NCI-H82 (cell line): Measurements from ENCODE around the gene PREX1.
A peak's percentile ranks its signal among the peaks of the same experiment; 100 is the strongest.
"Not testable (repeated sequence)": the region's sequence is repeated elsewhere in the genome, so short reads cannot be mapped to it uniquely, and the experiment has no call there.

Experiments used
- DNase-seq: peaks from one replicate; lab custom pipeline; 2025; lab: John Stamatoyannopoulos, UW

PREX1 gene

GRCh38 chr20:48827855-48828733, at the start of gene PREX1:
Gene PREX1, minus strand, starts transcription at chr20:48827999. Its CDS starts 139 bp downstream, at chr20:48827860.
- DNase-seq, result peak; percentile 91

DNA sequence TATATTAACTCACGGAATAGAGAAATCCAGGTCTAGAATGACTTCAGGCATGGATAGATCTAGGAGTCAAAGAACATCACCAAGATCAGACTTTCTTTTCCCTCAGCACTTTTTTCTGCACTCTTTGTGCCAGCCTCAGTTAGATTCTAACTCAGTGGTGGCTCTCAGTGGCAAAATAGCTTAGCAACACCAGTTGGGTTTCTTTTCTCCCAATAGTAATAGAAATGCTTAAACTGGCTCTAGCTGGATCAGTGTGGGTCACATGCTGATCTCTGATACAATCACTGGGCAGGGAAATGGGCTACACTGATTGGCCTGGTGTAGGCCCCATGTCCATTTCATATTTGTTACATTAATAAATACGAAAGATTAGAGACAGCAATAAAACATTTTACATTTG, 49.5 kb upstream of the PREX1 start:
- DNase-seq, result no peak

DNA sequence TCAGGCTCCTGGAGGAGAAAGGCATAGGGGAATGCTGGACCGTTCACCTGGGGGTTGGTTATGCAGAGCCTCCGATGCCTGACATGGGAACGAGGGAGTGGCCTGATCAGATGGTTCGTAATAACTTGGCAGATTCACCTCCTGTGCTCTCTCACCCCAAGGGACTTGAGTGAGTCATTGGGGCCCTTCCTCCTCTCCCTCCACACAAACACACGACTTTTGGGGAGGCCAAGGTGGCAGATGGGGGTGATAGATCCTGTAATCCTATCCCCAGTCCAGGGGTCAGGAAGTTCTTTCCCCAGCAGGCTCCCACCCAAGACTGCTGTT, 48.1 kb upstream of the PREX1 start:
- DNase-seq, result peak; percentile 48

GRCh38 chr20:48875233-48875913, 47.6 kb upstream of the PREX1 start:
- DNase-seq, result peak; percentile 11

DNA sequence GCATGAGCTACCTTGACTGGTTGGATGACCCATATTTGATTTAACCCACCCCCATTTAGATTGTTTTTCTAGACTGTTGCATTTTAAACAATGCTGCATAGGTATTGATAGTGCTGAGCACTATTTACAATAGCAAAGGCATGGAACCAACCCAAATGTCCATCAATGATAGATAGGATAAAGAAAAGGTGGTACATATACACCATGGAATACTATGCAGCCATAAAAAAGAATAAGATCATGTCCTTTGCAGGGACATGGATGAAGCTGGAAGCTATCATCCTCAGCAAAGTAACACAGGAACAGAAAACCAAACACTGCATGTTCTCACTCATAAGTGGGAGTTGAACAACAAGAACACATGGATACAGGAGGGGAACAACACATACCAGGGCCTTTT, 41.6 kb upstream of the PREX1 start:
- not testable (repeated sequence) for DNase-seq

DNA sequence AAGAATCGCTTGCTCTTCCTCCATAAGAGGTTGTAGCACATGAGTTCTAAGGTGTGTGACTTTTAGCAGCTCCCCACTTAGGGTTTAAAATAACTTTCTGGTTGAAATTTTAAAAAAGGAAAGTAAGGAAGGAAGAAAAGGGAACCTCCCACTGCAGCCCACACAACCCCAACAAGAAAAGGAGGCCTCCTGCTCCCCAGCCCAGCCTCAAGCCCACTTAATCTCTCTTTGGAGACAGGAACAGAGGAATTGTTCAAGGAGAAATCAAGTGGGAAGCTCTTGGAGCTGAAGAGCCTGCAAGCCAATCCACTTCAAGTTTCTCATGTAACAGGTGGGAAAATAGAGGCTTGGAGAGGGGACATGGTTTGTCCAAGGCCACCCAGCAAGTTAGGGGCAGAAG, 39.1 kb upstream of the PREX1 start:
- DNase-seq, result no peak

DNA sequence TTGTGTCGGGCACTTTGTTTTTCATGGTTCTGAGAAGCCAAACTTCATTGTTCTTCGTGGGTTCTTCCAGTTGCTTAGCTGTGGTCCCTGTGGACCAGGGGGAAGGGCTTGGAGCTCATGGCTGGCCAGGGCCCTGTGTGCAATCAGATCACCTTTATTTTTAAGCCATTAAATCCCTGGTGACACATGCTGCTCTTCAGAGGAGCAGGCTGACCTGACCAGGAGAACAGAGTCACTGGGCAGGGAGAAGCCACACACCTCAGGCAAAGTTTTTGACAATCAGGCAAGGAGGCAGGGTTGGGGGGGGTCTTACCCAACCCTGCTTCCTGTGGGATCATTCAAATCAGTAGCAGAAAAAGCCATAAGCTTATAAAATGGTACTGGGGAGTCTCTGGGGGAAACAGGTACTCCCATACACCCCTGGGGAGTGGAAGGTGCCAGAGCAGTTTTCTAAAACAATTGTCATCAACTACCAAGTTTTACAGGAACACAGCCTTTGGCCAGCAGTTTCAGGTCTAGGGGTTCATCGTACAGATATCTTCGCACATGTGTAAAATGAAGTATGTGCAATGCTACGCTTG, 37.0 kb upstream of the PREX1 start:
- DNase-seq, result peak; percentile 63

GRCh38 chr20:48864254-48864653, 36.5 kb upstream of the PREX1 start:
- no peak for DNase-seq

- no peak for DNase-seq
Observed at GRCh38 chr20:48862279-48862678, 34.5 kb upstream of the PREX1 start.

- DNase-seq, result no peak
Observed at GRCh38 chr20:48861444-48861843, 33.6 kb upstream of the PREX1 start.

DNA sequence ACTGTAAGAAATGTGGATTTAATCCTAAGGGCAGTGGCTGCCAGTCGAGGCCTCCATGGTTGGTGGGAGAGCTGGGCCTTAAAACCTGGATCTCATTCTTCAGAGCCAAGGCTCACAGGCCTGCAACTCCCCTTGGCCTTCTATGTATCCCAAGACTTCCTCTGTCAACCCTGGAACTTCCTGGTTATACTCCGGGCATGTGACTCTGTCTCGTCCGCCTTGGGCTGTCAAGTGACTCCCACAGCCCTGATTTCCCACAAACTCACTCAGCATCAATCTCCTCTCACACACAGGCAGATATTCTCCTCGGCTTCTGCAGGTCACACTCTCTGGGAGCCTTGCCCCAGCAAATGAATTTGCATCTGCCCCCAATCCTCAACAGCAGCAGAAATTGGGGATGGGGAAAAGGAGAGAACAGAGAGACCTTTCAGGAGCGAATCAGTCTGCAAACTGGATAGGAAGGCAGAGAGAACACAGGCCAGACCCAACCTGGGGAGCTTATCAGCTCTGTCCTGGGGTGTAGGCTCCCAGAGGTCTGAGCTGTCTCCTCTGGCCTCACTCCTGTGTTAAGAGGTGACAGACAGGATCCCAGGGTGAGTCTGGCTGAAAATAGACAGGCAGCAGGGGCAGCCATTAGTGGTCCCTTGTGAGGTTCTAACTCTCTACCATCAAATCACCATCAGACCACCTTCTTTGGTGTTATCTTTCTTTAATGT, 30.4 kb upstream of the PREX1 start:
- no peak for DNase-seq

GRCh38 chr20:48856130-48856529, 28.3 kb upstream of the PREX1 start:
- no peak for DNase-seq

GRCh38 chr20:48855046-48855445, 27.2 kb upstream of the PREX1 start:
- DNase-seq, result no peak

- no peak for DNase-seq
Observed at GRCh38 chr20:48852609-48853008, 24.8 kb upstream of the PREX1 start.

DNA sequence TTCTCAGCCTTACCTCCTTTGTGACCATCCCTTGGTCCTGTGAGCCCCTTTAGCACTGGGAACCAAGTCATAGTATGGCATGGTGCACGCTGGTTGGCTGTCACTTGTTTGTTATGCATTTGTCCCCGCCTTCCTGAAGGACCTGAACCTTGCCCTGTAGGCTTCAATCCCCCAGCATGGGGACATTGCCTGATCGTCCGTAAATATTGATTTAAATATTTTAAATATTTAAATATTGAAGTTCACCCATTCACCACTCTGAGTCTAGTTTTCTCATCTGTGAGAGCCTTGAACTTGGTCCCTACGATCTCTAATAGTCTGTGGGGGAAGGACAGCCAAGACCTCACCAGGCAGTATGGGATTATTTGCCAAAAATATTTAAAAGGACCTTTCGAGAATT, 23.8 kb upstream of the PREX1 start:
- DNase-seq, result no peak

- no peak for DNase-seq
Observed at GRCh38 chr20:48850977-48851299, 23.1 kb upstream of the PREX1 start.

DNA sequence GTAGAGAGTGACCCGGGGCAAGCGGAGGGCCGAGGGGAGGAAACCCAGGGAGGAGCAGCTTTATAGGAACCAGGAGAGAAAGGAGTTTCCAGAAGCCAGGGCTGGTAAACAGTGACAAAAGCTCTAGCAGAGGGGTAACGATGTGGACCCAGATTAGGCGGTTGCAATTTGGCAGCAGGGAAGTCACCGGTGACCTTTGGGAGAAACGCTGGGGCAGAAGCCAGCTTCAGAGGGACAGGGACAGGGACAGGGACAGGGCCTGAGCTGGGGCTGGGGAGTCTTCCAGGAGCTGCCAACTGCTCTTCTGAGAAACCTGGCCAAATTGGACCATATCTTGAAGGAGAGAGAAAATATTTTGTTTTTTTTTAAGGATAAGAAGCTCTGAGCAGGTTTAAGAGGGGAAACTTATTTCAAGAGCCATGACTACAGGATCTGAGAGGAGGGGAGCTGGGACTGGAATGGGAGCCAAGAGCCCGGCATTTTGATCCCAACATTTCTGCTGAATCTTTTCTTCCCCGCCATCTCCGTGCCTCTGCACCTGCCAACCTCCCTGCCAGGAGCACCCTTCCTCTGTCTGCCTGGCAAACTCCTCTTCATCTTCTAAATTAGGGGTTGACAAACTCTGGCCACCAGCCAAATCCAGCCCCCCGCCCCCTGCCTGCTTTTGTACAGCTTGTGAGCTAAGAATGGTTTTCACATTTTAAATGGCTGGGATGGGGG, 22.6 kb upstream of the PREX1 start:
- DNase-seq, result no peak

GRCh38 chr20:48849779-48850178, 22.0 kb upstream of the PREX1 start:
- no peak for DNase-seq

DNA sequence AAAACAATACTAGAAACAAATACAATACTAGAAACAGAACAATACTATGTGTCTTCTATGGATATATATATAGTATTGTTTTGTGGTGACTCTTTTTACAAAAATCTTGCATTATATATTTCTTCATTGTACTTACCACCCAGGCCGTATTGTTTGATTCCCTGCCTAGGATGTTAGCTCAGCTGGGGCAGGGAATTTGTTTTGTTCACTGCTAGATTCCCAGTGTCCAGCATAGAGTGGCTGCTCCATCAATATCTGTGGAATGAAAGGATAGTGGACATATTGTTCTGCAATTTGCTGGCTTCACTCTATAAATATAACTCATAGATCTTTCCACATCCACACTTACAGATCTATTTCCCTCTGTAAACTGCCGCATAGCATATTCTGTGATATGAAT, 21.5 kb upstream of the PREX1 start:
- no peak for DNase-seq

DNA sequence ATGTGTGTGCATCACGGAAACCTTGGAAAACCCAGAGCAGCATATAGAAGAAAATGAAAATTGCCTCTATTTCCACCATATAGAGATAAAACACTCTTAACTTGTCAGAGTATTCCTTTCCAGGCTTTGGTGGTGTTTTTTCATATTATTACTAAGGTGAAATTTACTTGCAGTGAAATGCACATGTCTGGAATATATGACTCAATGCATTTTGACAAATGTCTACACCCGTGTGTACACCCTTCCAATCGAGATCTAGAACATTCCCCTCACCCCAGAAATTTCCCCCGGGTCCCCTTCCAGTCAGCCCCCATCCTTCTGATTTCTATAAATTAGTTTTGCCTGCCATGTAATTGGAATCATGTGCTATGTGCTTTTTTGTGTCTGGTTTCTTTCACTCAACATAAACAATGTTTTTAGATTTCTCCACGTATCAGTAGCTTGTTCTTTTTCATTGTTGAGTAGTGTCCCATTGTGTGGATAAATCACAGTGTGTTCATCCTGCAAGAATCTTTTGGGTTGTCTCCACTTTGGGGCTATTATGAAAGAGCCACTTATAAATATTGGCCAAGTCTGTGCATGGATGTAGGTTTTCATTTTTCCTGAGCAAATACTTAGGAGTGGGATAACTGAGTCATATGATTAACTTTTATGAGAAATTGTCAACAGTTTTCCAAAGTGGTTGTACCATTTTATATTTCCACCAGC, 19.9 kb upstream of the PREX1 start:
- no peak for DNase-seq
